Activated CD8-positive, alpha-beta T cell treated with anti-CD3 and anti-CD28 coated beads, Interleukin-2, amount 10 ng/mL, durations not matched to agents 7 days and 5 days (primary cell): ENCODE results near the gene TANK. TPM values are rescaled to one million over a fixed set of nuclear protein-coding genes. Genes with fewer than 3 reads are reported as not detected.
"Not testable (repeated sequence)": the region's sequence is repeated elsewhere in the genome, so short reads cannot be mapped to it uniquely, and the experiment has no call there.

Experiments used
- ATAC-seq: fragments of 150-1000 bp; cut with Tn5 transposase; one replicate; pipeline ENCODE4 v1.10.0; 2021; ENCODE audit warnings: moderate library complexity
- CTCF ChIA-PET: fragments of 350-600 bp; sonication (Branson Sonifier 250); formaldehyde crosslinking; loops from one replicate; lab custom pipeline; 2021; ENCODE audit warnings: antibody characterized with exemption; lab: Charles Lee
- POLR2A ChIA-PET: fragments of 350-600 bp; sonication (Branson Sonifier 250); formaldehyde crosslinking; loops from one replicate; lab custom pipeline; 2021; ENCODE audit warnings: antibody characterized with exemption; lab: Charles Lee
- DNase-seq: peaks from one replicate; pipeline ENCODE4 v3.0.0-alpha.2; 2020
- H3K27ac Mint-ChIP-seq: one replicate; pipeline ENCODE4 v1.8.0; 2021; ENCODE audit warnings: mild to moderate bottlenecking, mixed read lengths
- H3K27me3 Mint-ChIP-seq: one replicate; pipeline ENCODE4 v1.8.0; 2021; ENCODE audit warnings: low read depth, mixed read lengths
- H3K36me3 Mint-ChIP-seq: one replicate; pipeline ENCODE4 v1.8.0; 2021; ENCODE audit warnings: low read depth, mixed read lengths
- H3K4me1 Mint-ChIP-seq: one replicate; pipeline ENCODE4 v1.8.0; 2021; ENCODE audit warnings: low read depth, mixed read lengths
- H3K4me3 Mint-ChIP-seq: one replicate; pipeline ENCODE4 v1.8.0; 2021; ENCODE audit warnings: mild to moderate bottlenecking, mixed read lengths
- H3K9me3 Mint-ChIP-seq: one replicate; pipeline ENCODE4 v1.8.0; 2022; ENCODE audit warnings: mixed read lengths; ENCODE audit not compliant: insufficient read depth
- total RNA-seq, 2 experiments: library from RNA; stranded (reverse); gene quantifications; one replicate each; pipeline ENCODE4 v1.2.3, GENCODE V29; 2021

TANK gene
- total RNA-seq, 2 experiments from 2014 or later: 68.2 to 71.6 TPM

GRCh38 chr2:161170377-161170776 lies 10.1 kb downstream of the TANK start:
- peaks cover 79% of the 10 kb centered on the region for H3K36me3 Mint-ChIP-seq
- peaks cover 73% of the 10 kb centered on the region for H3K4me1 Mint-ChIP-seq
- no peak overlapping the region for H3K4me3 Mint-ChIP-seq
- ChIA-PET CTCF (no interaction called here), POLR2A (no interaction called here)
- ATAC-seq (no peak), DNase-seq (no peak)
- peaks cover 4% of the 10 kb centered on the region for H3K9me3 Mint-ChIP-seq
- no peak overlapping the region for H3K27ac Mint-ChIP-seq
- no peaks in the 10 kb centered on the region for H3K27me3 Mint-ChIP-seq

- ChIA-PET CTCF (interaction anchor here (0.9 kb wide), 1 partner anchor 1061 kb away, joined by 4 read pairs; no protein-coding TSS in a partner anchor), POLR2A (no interaction called here)
- peaks cover 79% of the 10 kb centered on the region for H3K36me3 Mint-ChIP-seq
- peaks cover 69% of the 10 kb centered on the region for H3K4me1 Mint-ChIP-seq
- H3K4me3 Mint-ChIP-seq: no peak overlapping the region
- no peak overlapping the region for H3K27ac Mint-ChIP-seq
- peaks cover 4% of the 10 kb centered on the region for H3K9me3 Mint-ChIP-seq
- ATAC-seq (no peak), DNase-seq (no peak)
- no peaks in the 10 kb centered on the region for H3K27me3 Mint-ChIP-seq
Measured at GRCh38 chr2:161170958-161171932, 11.0 kb downstream of the TANK start.

- Mint-ChIP-seq H3K4me1 (peaks cover 53% of the 10 kb centered on the region), H3K27me3 (no peaks in the 10 kb centered on the region), H3K27ac (no peak overlapping the region), H3K36me3 (peaks cover 78% of the 10 kb centered on the region), H3K4me3 (no peak overlapping the region), H3K9me3 (peaks cover 13% of the 10 kb centered on the region)
- no peak for DNase-seq
- no peak for ATAC-seq
- ChIA-PET CTCF (interaction anchor here (0.9 kb wide), 1 partner anchor 83 kb away, joined by 3 read pairs; no protein-coding TSS in a partner anchor), POLR2A (no interaction called here)
Measured at GRCh38 chr2:161172901-161173540, 12.8 kb downstream of the TANK start.

- Mint-ChIP-seq H3K27me3 (no peaks in the 10 kb centered on the region), H3K4me3 (no peak overlapping the region), H3K36me3 (peaks cover 80% of the 10 kb centered on the region), H3K4me1 (peaks cover 50% of the 10 kb centered on the region), H3K9me3 (peaks cover 13% of the 10 kb centered on the region), H3K27ac (no peak overlapping the region)
- ATAC-seq (no peak), DNase-seq (no peak)
- ChIA-PET POLR2A (no interaction called here), CTCF (interaction anchor here (0.9 kb wide), 1 partner anchor 84 kb away, joined by 3 read pairs; no protein-coding TSS in a partner anchor)
Measured at GRCh38 chr2:161173541-161174194, 13.4 kb downstream of the TANK start.

- peaks cover 84% of the 10 kb centered on the region for H3K36me3 Mint-ChIP-seq
- ATAC-seq (no peak), DNase-seq (no peak)
- H3K9me3 Mint-ChIP-seq: peaks cover 13% of the 10 kb centered on the region
- H3K4me3 Mint-ChIP-seq: no peak overlapping the region
- peaks cover 16% of the 10 kb centered on the region for H3K4me1 Mint-ChIP-seq
- H3K27me3 Mint-ChIP-seq: no peaks in the 10 kb centered on the region
- no peak overlapping the region for H3K27ac Mint-ChIP-seq
- CTCF ChIA-PET: no interaction called here
- POLR2A ChIA-PET: no interaction called here
Measured at GRCh38 chr2:161177969-161178368, 17.7 kb downstream of the TANK start.

- CTCF ChIA-PET: no interaction called here
- POLR2A ChIA-PET: no interaction called here
- H3K27me3 Mint-ChIP-seq: no peaks in the 10 kb centered on the region
- H3K27ac Mint-ChIP-seq: no peak overlapping the region
- DNase-seq (no peak), ATAC-seq (no peak)
- H3K4me1 Mint-ChIP-seq: peaks cover 9% of the 10 kb centered on the region
- H3K9me3 Mint-ChIP-seq: peaks cover 9% of the 10 kb centered on the region
- H3K36me3 Mint-ChIP-seq: peaks cover 81% of the 10 kb centered on the region
- no peak overlapping the region for H3K4me3 Mint-ChIP-seq
Measured at GRCh38 chr2:161178756-161179155, 18.5 kb downstream of the TANK start.

GRCh38 chr2:161190050-161190449 lies 29.8 kb downstream of the TANK start:
- no peak overlapping the region for H3K4me3 Mint-ChIP-seq
- H3K4me1 Mint-ChIP-seq: peaks cover 8% of the 10 kb centered on the region
- ATAC-seq (no peak), DNase-seq (no peak)
- peaks cover 73% of the 10 kb centered on the region for H3K36me3 Mint-ChIP-seq
- H3K27me3 Mint-ChIP-seq: no peaks in the 10 kb centered on the region
- ChIA-PET CTCF (no interaction called here), POLR2A (no interaction called here)
- no peak overlapping the region for H3K27ac Mint-ChIP-seq
- H3K9me3 Mint-ChIP-seq: peaks cover 3% of the 10 kb centered on the region

GRCh38 chr2:161195602-161196001 lies 35.4 kb downstream of the TANK start:
- not testable (repeated sequence) for ATAC-seq, H3K27ac Mint-ChIP-seq, H3K4me3 Mint-ChIP-seq, H3K27me3 Mint-ChIP-seq, H3K9me3 Mint-ChIP-seq, DNase-seq
- H3K4me1 Mint-ChIP-seq: peaks cover 19% of the 10 kb centered on the region
- POLR2A ChIA-PET: interaction anchor here (1.4 kb wide), 1 partner anchor 12 kb away, joined by 3 read pairs; no protein-coding TSS in a partner anchor
- CTCF ChIA-PET: interaction anchor here (1.7 kb wide), 1 partner anchor 27 kb away, joined by 4 read pairs; no protein-coding TSS in a partner anchor
- H3K36me3 Mint-ChIP-seq: peaks cover 76% of the 10 kb centered on the region

GRCh38 chr2:161199912-161200701 lies 39.9 kb downstream of the TANK start:
- ChIA-PET POLR2A (no interaction called here), CTCF (interaction anchor here (1.5 kb wide), 1 partner anchor 18 kb away, joined by 6 read pairs; no protein-coding TSS in a partner anchor)
- H3K9me3 Mint-ChIP-seq: no peaks in the 10 kb centered on the region
- peaks cover 62% of the 10 kb centered on the region for H3K36me3 Mint-ChIP-seq
- peak overlapping the region; percentile 6 for H3K4me3 Mint-ChIP-seq
- DNase-seq (no peak), ATAC-seq (peak; percentile 33)
- peaks cover 16% of the 10 kb centered on the region for H3K4me1 Mint-ChIP-seq
- H3K27me3 Mint-ChIP-seq: no peaks in the 10 kb centered on the region
- peak overlapping the region; percentile 13 for H3K27ac Mint-ChIP-seq

GRCh38 chr2:161204846-161205245 lies 44.6 kb downstream of the TANK start:
- no peaks in the 10 kb centered on the region for H3K27me3 Mint-ChIP-seq
- ATAC-seq (no peak), DNase-seq (no peak)
- peaks cover 7% of the 10 kb centered on the region for H3K4me1 Mint-ChIP-seq
- ChIA-PET CTCF (no interaction called here), POLR2A (no interaction called here)
- H3K9me3 Mint-ChIP-seq: no peaks in the 10 kb centered on the region
- H3K36me3 Mint-ChIP-seq: peaks cover 39% of the 10 kb centered on the region
- H3K27ac Mint-ChIP-seq: no peak overlapping the region
- no peak overlapping the region for H3K4me3 Mint-ChIP-seq

- DNase-seq (no peak), ATAC-seq (no peak)
- H3K9me3 Mint-ChIP-seq: no peaks in the 10 kb centered on the region
- ChIA-PET POLR2A (no interaction called here), CTCF (no interaction called here)
- no peaks in the 10 kb centered on the region for H3K27me3 Mint-ChIP-seq
- H3K36me3 Mint-ChIP-seq: peaks cover 45% of the 10 kb centered on the region
- no peaks in the 10 kb centered on the region for H3K4me1 Mint-ChIP-seq
- H3K4me3 Mint-ChIP-seq: no peak overlapping the region
- no peak overlapping the region for H3K27ac Mint-ChIP-seq
Measured at GRCh38 chr2:161206471-161207032, 46.3 kb downstream of the TANK start.
